GM19240 (cell line): Measurements from ENCODE around the gene GNAO1.

Experiments used
- DNase-seq: peaks from one replicate; pipeline ENCODE4 v3.0.0; 2011; ENCODE audit warnings: low spot score; ENCODE audit not compliant: insufficient read length

The GNAO1 gene

DNA sequence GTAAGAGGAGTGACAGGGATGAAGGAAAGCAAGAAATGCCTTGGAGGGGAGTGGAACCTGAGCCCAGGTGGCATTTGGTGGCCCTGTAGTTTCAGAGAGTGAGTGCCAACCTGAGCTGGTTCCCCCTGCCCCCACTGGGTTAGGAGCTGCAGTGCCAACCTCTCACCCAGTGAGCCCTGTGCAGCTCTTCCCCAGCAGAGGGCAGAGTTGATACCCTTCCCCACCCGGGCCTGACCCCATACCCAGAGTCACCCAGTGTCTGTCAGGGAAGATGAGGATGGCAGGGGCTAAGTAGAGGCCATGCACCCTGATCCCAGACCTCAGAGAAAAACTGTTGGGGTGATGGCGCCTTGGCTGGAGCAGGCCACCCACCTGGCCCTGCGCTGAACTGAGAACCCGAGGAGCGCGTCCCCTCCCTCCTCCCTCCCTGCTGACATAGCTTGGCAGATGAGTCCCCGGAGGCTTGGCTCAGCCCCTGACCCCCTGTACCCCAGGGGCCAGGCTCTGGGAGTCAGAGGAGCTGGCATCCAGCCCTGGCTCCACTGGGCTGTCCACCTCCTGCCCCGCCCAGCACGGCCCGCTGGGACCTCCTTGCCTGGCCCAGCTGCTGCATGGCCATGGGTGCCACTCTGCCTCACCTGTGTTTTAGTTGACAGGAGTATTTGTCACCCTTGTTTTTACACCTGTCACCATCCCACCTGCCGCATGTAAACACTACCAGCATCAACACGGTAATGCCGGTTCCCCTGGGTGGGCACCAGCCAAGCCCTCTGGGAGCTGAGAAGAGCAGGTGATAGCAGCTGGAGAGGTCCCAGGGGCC lies 120.1 kb downstream of the GNAO1 start:
- no peak for DNase-seq

DNA sequence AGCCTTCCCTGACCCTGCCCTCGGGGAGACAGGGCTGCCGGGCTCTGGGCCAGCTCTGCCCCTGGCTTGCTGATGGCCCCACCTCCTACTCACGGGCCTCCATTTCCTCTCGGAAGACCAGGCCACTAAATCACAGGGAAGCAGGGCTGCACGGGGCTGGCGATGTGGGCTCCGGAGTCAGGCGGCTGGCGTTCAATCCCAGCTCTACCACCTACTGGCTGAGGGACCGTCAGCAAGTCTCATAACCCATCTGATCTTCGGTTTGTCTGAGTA lies 120.7 kb downstream of the GNAO1 start:
- DNase-seq = no peak

DNA sequence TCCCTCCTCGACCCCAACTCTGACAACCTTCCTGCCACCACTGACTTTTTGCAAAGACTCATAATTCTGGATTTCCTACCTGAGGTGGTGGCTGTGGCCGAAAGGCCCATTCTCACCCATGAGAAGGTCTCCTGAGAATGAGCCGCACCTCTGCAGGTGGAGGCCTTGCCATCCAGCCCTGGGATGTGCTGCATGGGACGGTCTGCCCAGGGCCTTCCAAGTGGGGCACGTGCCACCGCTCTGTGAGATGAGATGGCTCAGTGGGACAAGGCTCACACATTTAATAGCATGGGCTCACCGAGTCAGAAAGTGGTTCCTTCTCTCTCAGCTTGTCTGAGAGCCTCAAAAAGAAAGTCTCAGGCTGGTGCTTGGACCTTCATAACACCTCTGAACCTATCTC lies 121.3 kb downstream of the GNAO1 start:
- no peak for DNase-seq

DNA sequence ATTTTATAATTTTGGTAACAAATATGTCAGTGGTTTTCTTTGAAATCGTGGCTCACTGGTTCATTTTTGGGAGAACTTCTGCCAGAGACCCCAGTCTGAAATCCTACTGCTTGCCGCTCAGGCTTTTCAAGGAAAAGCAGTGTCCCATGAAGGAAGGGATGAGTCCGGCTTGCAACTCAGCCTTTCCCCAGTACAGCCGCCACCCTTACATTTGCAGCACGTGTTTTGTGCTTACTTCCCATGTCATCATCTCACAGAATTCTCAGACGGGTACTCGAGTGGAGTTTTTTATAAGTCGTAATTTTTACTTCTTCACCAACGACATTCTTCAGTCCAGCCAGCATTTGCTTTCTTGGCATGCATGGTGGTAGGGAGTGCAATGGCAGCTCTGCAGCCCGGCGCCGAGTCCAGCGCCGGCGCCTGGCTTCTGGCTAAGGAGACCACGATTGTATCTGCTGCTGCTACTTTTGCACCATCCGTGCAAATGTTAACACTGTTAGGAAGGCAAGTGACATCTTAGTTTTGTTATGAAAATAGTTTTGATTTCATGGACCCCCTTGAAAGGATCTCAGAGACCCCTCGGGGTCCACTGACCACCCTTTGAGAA lies 123.1 kb downstream of the GNAO1 start:
- no peak for DNase-seq

DNA sequence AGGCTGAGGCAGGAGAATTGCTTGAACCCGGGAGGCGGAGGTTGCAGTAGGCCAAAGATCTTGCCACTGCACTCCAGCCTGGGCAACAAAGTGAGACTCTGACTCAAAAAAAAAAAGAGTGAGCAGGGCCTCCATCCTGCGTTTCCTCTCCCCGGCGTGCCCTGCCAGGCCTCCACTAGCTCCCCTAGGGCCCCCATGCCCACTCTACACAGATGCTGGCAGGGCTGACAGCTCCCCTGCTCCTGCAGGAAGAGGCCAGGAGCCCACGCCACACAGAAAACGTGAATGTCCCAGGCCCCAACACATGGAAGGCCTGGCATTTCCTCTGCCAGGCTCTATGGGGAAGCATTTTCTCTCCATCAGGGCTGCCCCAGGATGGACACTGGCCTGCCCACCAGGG lies 124.7 kb downstream of the GNAO1 start:
- DNase-seq = no peak

DNA sequence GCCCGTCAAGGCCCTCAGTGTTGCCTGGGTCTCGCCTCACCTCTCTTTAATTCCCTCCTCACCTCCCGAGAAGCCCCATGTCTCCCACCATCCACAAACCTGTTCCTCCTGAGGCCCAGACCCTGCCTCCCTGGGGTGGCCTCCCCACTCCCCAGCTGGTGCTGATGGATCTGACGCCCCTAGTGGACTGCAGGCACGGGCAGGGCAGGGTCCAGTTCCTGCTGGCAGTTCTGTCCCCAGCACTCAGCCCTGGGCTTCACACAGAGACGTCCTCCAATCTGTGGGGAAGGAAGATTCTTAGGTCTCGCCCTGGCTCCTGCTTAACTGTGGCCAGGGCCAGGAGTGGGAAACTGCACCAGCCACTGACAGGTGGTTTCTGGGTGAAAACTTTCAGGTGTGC lies 125.3 kb downstream of the GNAO1 start:
- DNase-seq = no peak

DNA sequence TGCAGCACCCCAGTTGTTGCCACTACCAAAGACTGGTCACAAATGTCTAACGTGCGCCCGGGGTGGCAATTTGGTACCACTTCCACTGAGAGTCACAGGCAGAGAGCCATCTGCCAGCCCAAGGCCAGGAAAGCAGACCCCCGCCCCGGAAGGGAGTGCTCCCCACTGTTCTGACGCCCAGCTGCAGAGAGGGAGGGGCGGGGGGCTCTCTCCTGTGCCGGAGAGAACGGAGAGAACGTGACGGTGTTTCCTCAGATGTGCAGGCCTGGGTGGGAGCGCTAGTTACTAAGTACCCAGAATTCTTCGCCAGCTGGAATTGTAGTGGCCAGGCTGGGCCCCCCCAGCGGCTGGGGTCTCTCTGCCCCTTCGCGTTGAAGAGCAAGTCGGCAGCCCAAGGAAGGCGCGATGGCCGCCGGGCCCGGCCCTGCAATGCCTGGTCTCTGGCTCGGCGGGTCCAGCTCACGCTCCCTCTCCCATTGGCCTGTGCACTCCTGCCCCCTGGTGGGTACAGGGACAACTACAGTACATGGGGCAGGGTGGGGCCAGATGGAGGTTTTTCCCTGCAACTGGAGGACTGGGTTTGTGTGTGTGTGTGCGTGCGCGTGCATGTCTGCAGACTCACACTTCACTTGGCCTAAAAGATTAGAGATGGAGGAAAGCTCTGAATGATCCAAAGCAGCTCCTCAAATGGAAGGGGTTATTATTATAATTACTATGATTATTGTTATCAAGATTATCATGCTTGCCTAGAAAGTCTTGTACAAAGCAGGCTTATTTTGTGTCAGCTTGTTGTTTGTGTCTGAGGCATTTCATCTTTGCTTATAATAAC lies 126.9 kb downstream of the GNAO1 start:
- peak; percentile 93 for DNase-seq

DNA sequence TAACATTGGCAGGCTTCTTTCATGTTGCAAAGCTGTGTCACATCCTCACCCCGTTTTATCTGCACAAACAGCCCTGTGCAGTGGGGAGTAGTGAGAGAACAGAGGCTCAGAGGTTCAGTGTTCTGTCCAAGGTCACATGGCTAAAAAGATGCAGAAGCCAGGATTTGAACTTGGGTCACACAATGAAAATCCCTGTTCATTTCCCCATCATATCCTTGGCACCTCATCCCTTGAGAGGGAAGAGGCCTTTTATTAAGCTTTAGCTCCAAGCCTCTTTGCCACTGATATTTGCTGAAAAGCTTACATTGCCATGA lies 127.5 kb downstream of the GNAO1 start:
- DNase-seq = no peak

DNA sequence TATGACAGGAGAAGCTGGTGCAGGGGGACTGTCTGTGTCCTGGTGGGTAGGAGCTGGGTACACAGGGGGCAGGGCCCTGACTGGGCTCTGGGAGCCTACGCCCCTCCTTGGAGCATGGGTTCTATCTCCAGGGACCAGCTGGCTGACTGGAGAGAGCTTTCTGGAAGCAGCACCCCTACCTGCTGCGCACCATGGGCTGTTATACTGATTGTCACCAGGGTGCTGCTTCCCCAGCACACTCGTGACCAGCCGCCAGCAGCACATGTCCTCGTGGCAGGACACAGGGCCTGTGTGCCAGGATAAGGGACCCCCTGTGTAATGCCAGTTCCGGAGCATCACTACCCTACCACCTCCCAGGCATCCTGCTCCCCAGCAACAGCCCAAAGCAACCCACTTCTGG lies 128.1 kb downstream of the GNAO1 start:
- no peak for DNase-seq

DNA sequence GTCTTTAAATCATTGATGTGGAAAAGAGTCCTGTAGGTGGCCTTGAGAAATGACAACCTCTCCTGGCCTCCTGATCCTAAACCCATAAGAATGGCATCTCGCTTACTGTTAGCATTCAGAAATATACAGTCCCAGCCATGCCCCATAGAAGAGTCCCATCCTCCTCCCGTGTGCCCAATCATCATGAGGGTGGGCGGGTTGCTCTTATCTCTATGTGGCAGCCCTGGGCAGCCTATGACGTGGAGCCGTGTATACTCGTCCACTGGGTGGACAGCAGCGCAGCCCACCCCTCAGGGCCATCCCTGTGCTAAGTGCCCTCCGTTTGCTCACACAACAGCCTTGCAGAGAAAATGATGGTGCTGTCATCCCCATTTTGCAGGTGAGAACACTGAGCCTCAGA lies 128.8 kb downstream of the GNAO1 start:
- no peak for DNase-seq

DNA sequence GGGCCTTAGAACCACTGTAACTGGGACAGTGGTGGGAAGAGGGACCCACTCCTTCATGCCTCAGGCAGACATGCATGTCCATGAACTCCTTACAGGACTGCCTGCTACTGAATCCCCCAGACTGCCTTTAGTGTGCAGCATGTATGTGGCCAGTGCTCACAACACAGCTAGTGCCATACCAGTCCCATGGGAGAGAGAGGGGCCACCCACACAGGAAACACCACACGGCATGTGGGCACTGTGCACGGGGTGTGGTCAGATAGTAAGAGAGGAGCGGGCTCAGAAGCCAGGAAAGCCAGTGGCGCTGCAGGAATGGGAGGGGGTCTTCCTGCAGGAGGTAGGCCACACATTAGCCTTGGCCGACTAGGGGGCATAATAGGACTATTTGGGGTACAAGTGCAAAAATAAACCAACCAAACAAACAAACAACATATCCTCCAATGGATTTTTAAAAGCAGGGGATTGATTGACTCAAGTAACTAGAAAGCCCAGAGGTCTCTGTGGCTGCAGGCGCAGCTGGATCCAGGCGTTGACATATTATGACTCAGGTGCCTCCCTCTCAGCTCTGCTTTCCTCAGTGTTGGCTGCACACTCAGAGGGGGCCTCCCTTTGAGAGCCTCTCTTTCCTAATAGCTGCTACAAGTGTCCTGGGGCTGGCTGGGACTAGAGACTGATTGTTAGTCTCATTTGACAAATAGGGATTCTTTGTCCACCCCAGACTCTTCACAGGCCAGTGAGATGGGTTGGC lies 129.7 kb downstream of the GNAO1 start:
- DNase-seq = no peak

DNA sequence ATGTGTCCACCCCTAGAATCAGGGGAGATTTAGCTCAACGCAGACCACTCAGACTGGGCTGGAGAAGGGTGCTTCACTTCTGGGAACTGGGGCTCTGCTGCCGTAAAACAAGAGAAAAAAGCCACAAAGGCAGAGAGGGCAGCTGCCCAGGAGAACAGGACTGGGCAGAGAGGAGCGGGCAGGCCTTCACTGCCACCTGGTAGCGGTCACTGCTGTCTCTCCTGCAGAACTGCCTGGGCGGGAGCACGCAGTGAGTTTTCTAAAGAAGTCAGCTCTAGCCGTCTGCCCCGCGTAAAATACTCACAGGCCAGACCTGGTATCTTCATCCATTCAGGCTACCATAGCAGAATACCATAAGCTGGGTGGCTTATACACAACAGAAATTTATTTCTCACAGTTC lies 130.3 kb downstream of the GNAO1 start:
- DNase-seq = no peak

DNA sequence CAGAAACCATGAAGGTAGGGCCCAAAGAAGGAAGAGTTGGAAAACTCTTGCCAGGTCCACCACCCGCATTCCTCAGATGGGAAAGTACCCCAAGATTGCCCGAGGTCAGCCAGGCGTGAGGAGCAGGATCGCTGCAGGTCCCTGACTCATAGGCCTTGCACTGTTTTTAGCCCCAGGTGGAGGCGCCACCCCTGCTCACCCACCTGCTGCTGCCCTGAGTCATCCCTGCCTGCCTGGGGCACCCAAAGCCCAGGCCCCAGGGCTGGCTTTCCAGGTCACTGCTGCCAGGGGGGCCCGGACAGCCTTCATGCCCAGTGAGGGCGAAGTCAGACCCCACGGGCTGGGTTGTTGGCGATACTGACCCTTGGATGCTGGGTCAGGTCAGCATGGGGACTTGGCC lies 133.1 kb downstream of the GNAO1 start:
- no peak for DNase-seq

DNA sequence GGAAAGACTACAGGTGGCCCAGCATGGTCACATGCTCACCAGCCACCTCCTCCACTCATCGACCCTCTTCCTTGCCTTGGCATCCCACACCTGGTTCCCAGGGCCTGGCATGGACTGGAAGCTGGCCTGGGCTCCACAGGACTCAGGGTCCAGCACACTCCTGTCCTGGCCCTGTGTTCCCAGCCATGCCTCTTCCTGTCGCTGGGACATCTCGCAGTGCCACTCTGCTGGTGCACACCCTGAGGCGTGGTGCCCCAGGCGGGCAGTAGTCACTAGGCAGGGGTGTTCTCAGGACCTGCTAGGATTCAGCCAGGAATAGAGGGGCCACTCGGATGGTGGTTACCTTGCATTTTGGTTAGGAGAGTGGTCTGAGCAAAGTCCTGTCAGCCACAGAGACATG lies 134.7 kb downstream of the GNAO1 start:
- DNase-seq = no peak

DNA sequence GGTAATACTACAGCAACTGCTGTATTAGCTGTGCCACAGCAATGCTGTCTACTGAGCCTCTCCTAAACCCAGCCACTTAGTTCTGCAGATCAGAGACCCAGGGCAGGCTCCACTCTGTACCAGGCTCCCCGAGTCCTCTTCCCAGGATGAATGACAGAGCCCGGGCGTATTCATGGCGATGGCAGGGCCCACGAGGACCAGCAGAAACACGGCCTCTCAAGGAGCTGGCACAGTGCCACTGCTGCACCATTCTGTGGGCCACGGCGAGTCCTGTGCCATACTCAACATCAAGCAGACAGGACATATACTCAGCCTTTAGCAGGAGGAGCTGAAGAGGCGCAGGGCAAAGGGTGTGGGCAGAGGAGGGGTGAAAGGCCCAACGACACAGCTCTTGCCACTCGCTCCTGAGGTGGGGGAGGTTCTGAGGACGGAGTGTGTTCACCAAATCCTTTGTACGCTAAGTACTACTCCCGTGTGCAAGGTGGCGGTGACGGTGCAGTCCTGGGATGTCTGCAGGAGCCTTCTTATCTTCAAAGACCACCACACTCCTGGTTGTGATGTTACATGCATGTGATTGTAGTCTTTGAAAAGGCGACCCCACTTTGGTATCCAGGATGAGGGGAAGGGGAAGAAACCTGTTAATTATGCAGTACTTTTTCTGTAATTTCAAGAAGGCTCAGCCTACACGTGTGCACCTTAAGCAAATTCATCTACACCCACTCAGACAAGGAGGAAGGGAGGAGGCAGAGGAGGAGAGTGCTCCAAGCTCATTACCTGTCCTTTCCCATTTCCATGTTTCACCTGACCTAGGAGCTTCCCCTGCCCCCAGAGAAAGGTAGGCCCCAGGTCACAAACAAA lies 136.0 kb downstream of the GNAO1 start:
- DNase-seq = no peak

DNA sequence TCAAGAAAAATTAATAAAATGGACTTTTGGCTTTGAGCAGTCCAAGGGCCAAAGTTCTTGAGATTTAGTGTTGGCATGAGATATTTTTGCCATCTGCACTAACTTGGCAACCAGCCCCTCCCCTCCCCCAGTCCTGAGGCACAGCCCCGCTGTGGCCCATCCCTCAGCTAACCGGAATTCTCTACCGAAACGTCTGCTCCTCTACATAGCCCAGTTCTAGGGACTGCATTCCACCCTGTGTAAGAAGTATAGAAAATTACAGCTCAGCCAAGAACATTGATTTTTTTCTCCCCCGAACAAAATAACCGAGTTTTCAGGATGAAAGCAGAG lies 136.6 kb downstream of the GNAO1 start:
- DNase-seq = no peak

DNA sequence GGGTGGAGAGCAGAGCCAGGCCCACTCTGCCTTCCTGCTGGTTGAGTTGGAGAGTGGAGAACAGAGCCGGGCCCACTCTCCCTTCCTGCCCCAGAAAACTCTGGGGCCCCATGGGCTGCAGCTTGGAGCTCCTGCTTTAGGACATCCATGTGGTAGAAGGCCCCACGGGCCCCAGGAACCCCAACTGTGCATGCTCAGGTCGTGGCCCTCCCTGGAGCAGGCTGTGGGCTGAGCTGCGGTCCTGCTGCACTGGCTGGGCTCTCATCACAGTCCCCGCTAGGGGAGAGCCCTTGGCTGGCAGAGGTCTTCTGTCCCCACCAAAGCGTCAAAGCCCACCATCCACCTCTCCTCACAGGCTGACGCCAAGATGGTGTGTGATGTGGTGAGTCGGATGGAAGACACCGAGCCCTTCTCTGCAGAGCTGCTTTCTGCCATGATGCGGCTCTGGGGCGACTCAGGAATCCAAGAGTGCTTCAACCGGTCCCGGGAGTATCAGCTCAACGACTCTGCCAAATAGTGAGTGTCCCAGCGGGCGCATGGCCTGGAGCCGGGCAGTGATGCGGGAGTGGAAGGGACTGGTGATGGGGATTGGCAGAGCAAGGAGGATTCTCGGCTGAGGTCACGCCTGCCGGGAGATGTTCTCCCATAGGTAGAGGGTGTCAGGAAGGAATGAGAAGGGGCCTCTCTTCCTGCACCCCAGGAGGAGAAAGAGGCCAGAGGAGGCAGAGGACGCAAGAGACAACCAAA lies 137.2 kb downstream of the GNAO1 start:
- no peak for DNase-seq

DNA sequence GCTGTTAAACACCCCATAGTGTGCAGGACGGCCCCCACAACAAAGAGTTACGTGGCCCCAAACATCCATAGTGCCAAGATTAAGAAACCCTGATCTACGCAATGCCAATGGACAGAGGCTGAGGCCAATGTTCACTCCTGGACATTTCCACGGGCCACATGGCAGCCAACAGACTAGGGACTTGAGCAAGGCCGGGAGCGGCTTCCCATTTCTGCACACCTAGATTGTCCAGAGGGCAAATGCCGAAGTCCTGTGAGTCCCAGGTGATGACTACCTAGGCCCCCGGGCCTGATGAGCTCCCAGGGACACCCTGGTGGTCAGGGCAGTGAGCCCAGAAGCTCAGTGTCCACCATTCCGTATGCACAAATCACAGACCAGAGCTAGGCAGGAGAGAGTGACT lies 138.6 kb downstream of the GNAO1 start:
- DNase-seq = no peak

DNA sequence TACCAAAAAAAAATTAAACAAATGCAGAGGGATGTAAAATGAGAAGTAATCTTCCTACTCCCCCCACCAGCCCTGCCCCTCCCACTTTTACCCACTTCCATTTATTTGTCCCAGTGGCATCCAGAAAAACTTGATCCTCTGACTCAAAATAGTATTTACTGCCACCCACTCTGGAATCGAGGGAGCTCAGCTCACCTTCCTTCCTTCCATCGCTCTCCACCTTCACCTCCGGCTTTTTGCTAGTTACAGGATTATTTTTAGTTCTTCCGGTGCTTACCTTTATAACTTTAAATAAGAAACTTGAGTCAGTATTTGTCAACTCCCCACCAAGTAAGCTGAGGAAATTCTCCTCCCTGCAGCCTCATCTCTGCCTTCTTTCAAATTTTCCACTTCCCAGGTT lies 139.2 kb downstream of the GNAO1 start:
- no peak for DNase-seq

DNA sequence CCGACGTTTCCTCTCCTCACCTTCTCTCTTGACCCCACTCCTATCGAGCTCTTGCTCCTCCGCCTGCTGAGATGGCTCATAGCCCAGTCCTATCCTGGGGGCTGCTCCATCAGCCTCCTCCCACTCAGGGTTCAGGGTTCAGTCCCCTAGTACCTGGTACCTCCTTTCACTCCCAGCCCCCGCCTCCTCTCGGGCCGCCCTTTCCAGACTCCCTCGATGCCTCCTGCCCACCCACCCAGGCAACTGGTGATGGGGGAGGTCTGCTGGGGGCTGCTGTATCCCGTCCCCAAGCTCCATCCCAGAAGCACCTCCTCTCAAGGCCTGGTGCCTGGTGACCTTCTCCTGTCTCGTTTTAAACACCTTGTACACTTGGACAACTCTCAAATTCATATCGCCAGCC lies 140.1 kb downstream of the GNAO1 start:
- no peak for DNase-seq

DNA sequence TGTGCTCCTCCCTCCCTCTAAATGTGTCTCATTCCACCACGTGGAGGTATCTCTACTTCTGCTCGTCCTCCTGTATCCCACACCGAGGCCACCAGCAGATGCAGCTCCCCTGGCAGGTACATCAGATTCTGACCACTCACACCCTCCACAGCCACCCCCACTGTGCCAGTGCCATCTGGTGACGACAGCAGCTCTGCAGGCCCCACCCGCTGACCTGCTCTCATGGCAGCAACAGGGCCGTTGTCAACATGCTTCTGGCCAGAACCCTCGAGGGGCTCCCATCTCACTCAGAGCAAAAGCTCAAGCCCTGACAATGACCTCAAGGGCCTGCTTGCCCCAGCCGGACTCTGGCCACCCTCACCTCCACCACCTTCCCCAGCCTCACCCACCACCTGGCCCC lies 140.6 kb downstream of the GNAO1 start:
- no peak for DNase-seq
